Lower lobe of right lung (tissue), 2 donors: ENCODE results near the gene ZNF277. TPM values are rescaled to one million over a fixed set of nuclear protein-coding genes. Genes with fewer than 3 reads are reported as not detected.

Experiments
- ATAC-seq, 2 donors: fragments of 200-7000 bp; cut with Tn5 transposase; one replicate each; pipeline ENCODE4 v1.9.1; 2020 to 2022; ENCODE audit warnings: mild to moderate bottlenecking in 2 of 2, moderate library complexity in 2 of 2
- DNase-seq: peaks from one replicate; pipeline ENCODE4 v3.0.0-alpha.2; 2020
- H3K27ac ChIP-seq: fragments of 200-600 bp; one replicate; pipeline ENCODE4 v1.8.0; 2022
- H3K27me3 ChIP-seq: fragments of 200-600 bp; one replicate; pipeline ENCODE4 v1.8.0; 2022; ENCODE audit warnings: low read depth
- H3K36me3 ChIP-seq: fragments of 200-600 bp; one replicate; pipeline ENCODE4 v1.8.0; 2022; ENCODE audit warnings: mild to moderate bottlenecking
- H3K4me1 ChIP-seq: fragments of 200-600 bp; one replicate; pipeline ENCODE4 v1.8.0; 2022
- H3K4me3 ChIP-seq: fragments of 200-600 bp; one replicate; pipeline ENCODE4 v1.8.0; 2022; ENCODE audit warnings: mild to moderate bottlenecking
- H3K9me3 ChIP-seq: fragments of 200-600 bp; one replicate; pipeline ENCODE4 v1.8.0; 2022
- intact Hi-C: fragments of 100-400 bp; cut with DNase I; formaldehyde crosslinking; loops from one replicate; pipeline ENCODE4 v1.11.0; 2022
- total RNA-seq: library from RNA; stranded (reverse); fragmentation: NEBNext Ultra II Directional; extraction: Animal tissue kit (Norgen Biotek cat#: 25700); gene quantifications from one replicate; pipeline ENCODE4 v1.2.1, GENCODE V29; 2021
- TF ChIP-seq, protein P1 (sequence below): fragments of 200-600 bp; IDR thresholded peaks from one replicate; pipeline ENCODE4 v1.8.0; 2022; ENCODE audit warnings: antibody characterized with exemption, mild to moderate bottlenecking
- donor health status: DM: no; HTN: yes; CAD: no; lungs with severe emphysema.

ZNF277 gene
- total RNA-seq, 1 donor from 2014 or later = 33.3 TPM

DNA sequence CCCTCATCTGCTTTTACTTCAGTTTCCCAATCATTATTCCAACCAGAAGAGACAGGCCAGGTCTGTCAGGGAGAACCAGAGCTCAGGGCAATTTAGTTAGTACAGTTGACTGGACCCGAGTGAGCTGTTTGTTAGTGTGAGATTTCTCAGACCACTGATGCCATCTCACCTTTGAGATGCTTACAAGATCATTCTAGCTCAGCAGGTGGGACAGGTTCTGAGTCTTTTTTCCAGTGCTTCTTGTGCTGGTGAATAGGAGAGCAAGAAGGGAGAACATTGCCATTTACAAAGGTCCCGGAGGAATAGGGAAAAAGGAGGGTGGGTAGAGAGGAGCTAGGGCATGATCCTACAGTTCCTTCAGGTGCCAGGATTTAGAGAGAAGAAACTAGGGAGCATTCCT lies 131.4 kb downstream of the ZNF277 start:
- DNase-seq (no peak), ATAC-seq (no peak)
- H3K27ac ChIP-seq = no peak overlapping the region
- no peaks in the 10 kb centered on the region for H3K4me1 ChIP-seq
- H3K36me3 ChIP-seq = peaks cover 52% of the 10 kb centered on the region
- H3K4me3 ChIP-seq = no peak overlapping the region
- intact Hi-C loops = no loop called here
- no peaks in the 10 kb centered on the region for H3K27me3 ChIP-seq
- TF ChIP-seq, protein P1, sequence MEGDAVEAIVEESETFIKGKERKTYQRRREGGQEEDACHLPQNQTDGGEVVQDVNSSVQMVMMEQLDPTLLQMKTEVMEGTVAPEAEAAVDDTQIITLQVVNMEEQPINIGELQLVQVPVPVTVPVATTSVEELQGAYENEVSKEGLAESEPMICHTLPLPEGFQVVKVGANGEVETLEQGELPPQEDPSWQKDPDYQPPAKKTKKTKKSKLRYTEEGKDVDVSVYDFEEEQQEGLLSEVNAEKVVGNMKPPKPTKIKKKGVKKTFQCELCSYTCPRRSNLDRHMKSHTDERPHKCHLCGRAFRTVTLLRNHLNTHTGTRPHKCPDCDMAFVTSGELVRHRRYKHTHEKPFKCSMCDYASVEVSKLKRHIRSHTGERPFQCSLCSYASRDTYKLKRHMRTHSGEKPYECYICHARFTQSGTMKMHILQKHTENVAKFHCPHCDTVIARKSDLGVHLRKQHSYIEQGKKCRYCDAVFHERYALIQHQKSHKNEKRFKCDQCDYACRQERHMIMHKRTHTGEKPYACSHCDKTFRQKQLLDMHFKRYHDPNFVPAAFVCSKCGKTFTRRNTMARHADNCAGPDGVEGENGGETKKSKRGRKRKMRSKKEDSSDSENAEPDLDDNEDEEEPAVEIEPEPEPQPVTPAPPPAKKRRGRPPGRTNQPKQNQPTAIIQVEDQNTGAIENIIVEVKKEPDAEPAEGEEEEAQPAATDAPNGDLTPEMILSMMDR = no peak
- no peaks in the 10 kb centered on the region for H3K9me3 ChIP-seq

DNA sequence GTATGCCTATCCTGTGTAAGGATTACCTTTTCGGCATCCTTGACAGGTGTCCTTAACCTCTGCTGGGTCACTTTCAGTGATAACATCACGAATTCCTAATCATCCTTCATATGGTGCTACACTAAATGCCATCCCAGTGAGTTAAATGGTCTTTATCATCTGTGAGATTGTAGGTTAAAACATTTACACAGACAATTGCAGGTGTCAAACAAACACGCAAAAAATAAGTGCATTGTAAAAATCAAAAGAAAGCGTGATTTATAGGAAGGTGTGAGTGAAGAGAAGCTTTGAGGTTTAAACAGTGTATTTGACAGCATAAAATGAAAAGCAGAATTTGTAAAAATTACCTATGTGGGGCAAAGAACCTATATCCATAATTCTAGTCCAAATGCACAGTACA lies 132.3 kb downstream of the ZNF277 start:
- H3K27ac ChIP-seq = no peak overlapping the region
- no peak for ATAC-seq
- intact Hi-C loops = no loop called here
- H3K27me3 ChIP-seq = no peaks in the 10 kb centered on the region
- no peaks in the 10 kb centered on the region for H3K4me1 ChIP-seq
- H3K9me3 ChIP-seq = no peaks in the 10 kb centered on the region
- TF ChIP-seq, protein P1 = no peak
- no peak overlapping the region for H3K4me3 ChIP-seq
- no peak for DNase-seq
- peaks cover 61% of the 10 kb centered on the region for H3K36me3 ChIP-seq

DNA sequence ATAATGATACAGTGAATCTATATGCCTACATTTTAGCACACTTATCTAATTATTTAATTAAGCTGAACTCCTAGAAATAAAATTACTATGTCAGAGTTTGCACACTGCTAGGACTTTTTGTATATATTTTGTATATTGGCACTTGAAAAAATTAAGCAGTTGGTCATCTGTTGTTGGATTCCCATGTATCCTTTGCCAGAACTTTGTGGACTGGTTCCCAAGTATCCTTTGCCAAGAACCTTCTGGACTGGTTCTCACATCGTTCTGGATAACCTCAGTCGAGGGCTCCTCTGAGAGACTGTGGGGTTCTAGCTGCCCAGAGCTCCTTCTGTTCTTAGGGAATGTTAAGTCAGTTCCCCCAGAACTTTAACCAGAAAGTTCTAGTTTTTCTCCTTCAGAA lies 135.0 kb downstream of the ZNF277 start:
- ATAC-seq = no peak
- Histone ChIP-seq H3K27me3 (no peaks in the 10 kb centered on the region), H3K4me1 (no peaks in the 10 kb centered on the region), H3K36me3 (peaks cover 69% of the 10 kb centered on the region), H3K9me3 (no peaks in the 10 kb centered on the region), H3K27ac (no peak overlapping the region), H3K4me3 (no peak overlapping the region)
- DNase-seq = no peak
- TF ChIP-seq, protein P1 = no peak
- intact Hi-C loops = no loop called here

DNA sequence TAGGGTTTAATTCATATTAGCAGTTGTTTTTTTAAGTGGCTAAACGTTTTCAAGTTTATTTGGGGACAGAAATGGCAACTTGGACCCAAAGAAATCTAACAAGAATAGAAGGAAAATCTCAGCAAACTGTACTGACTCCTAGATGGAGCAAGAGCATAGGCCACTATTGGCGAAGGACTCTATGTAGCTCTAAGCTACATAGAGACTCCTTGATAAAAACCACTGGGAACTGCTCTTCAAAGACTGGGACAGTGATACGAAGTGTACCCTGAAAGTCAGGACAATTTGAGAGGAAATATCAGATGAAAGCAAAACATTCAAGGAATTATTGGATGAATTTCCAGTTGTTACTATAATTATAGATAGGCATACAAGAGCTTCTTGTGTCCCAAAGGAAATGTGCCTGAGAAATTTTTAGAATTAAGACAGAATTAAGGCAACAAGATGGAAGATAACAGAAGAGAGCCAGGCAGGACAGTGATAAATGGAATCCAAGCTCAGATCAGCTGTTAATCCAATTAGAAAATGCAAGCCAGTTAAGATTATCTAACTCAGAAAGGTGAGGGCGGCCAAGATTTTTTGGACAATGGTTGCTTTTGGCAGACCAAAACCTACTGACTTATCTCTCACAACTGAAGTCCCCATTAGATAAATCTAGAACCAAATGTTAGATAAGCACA lies 140.0 kb downstream of the ZNF277 start:
- DNase-seq = no peak

DNA sequence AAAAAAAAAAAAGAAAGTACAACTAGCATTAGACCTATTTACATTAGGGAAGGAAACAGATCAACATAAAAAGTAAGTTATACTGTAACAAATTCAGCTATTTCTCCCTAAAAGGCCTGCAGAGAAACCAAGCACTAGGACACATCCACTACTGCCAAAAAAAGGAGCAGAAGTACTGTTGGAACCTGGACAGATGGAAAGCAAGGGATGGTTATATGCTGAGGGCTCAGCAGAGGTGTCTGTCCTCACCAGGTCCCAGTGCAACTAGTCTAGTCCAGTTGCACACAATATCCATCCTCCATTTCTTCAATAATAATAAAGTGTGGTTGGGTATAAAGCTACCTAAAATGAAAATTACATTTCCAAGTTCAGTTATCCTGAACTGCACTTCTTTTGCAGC lies 140.6 kb downstream of the ZNF277 start:
- H3K36me3 ChIP-seq = peaks cover 25% of the 10 kb centered on the region
- no peaks in the 10 kb centered on the region for H3K9me3 ChIP-seq
- ATAC-seq (no peak), DNase-seq (no peak)
- H3K27me3 ChIP-seq = no peaks in the 10 kb centered on the region
- TF ChIP-seq, protein P1 = no peak
- no peak overlapping the region for H3K27ac ChIP-seq
- H3K4me1 ChIP-seq = peaks cover 8% of the 10 kb centered on the region
- intact Hi-C loops = no loop called here
- H3K4me3 ChIP-seq = no peak overlapping the region

More for the DNA sequence above, 140.0 kb downstream of the ZNF277 start:
- intact Hi-C loops = no loop called here
- Histone ChIP-seq H3K9me3 (no peaks in the 10 kb centered on the region), H3K36me3 (peaks cover 31% of the 10 kb centered on the region), H3K27ac (no peak overlapping the region), H3K27me3 (no peaks in the 10 kb centered on the region), H3K4me1 (peaks cover 8% of the 10 kb centered on the region), H3K4me3 (no peak overlapping the region)
- no peak for ATAC-seq
- TF ChIP-seq, protein P1 = no peak
